Hepatocyte (in vitro differentiated cells): ENCODE data around the gene IPO7.

Experiments
- CTCF ChIP-seq: fragments of 200-600 bp; sonication (generic); IDR thresholded peaks from 2 replicates; pipeline ENCODE4 v1.5.1; 2016; ENCODE audit warnings: antibody characterized with exemption, mild to moderate bottlenecking; ENCODE audit not compliant: poor library complexity
- EZH2phosphoT487 ChIP-seq: fragments of 200-600 bp; sonication (generic); IDR thresholded peaks from one replicate; pipeline ENCODE4 v1.6.1; 2018; ENCODE audit warnings: antibody characterized with exemption, mild to moderate bottlenecking, low read depth, moderate library complexity; ENCODE audit not compliant: unreplicated experiment, severe bottlenecking

GRCh38 chr11:9462172-9462799, 77.8 kb downstream of the IPO7 start:
- no peak for TF ChIP-seq CTCF
- TF ChIP-seq EZH2phosphoT487: no peak
